WTC11 (cell line): Measurements from ENCODE around the gene POC1A. TPM values are rescaled to one million over a fixed set of nuclear protein-coding genes. Genes with fewer than 3 reads are reported as not detected.

Source experiments
- ATAC-seq: fragments of 200-7000 bp; cut with Tn5 transposase; 2 replicates; pipeline ENCODE4 v1.10.0; 2021; ENCODE audit warnings: mild to moderate bottlenecking, moderate library complexity
- CTCF ChIA-PET: fragments of 300-600 bp; sonication (Branson Sonifier 250); formaldehyde crosslinking; loops from one replicate; lab custom pipeline; 2021; ENCODE audit warnings: antibody characterized with exemption; lab: Charles Lee
- POLR2A ChIA-PET: fragments of 350-600 bp; sonication (Branson Sonifier 250); formaldehyde crosslinking; loops from one replicate; lab custom pipeline; 2021; ENCODE audit warnings: antibody characterized with exemption; lab: Charles Lee
- DNase-seq: peaks from one replicate; pipeline ENCODE4 v3.0.0; 2021; ENCODE audit warnings: low spot score
- H3K27ac Mint-ChIP-seq: 2 replicates; pipeline ENCODE4 v1.8.0; 2021; ENCODE audit warnings: mixed read lengths
- H3K27me3 Mint-ChIP-seq: 2 replicates; pipeline ENCODE4 v1.8.0; 2021; ENCODE audit warnings: low read depth, mild to moderate bottlenecking, moderate library complexity, mixed read lengths
- H3K36me3 Mint-ChIP-seq: 2 replicates; pipeline ENCODE4 v1.8.0; 2021; ENCODE audit warnings: mixed read lengths
- H3K4me1 Mint-ChIP-seq: 2 replicates; pipeline ENCODE4 v1.8.0; 2022; ENCODE audit warnings: mixed read lengths
- H3K4me3 Mint-ChIP-seq: 2 replicates; pipeline ENCODE4 v1.8.0; 2021; ENCODE audit warnings: mild to moderate bottlenecking, moderate library complexity, mixed read lengths
- H3K9me3 Mint-ChIP-seq: 2 replicates; pipeline ENCODE4 v1.8.0; 2021; ENCODE audit warnings: mixed read lengths
- CTCF ChIP-seq: fragments of 200-600 bp; IDR thresholded peaks from 2 replicates; pipeline ENCODE4 v1.8.0; 2022; ENCODE audit warnings: antibody characterized with exemption
- E2F1 ChIP-seq: sonication (generic); formaldehyde crosslinking; IDR thresholded peaks from 2 replicates; pipeline ENCODE4 v1.8.0; 2022; ENCODE audit warnings: mild to moderate bottlenecking, missing genetic modification reagents
- E2F5 ChIP-seq: sonication (generic); formaldehyde crosslinking; IDR thresholded peaks from 2 replicates; pipeline ENCODE4 v1.8.1; 2022; ENCODE audit warnings: mild to moderate bottlenecking, moderate library complexity, missing genetic modification reagents
- ETV6 ChIP-seq: sonication (generic); formaldehyde crosslinking; IDR thresholded peaks from 2 replicates; pipeline ENCODE4 v1.8.1; 2022; ENCODE audit warnings: mild to moderate bottlenecking, missing genetic modification reagents
- HMGXB4 ChIP-seq: sonication (generic); formaldehyde crosslinking; IDR thresholded peaks from 2 replicates; pipeline ENCODE4 v1.8.1; 2023; ENCODE audit warnings: mild to moderate bottlenecking, moderate library complexity, missing genetic modification reagents
- IRF2 ChIP-seq: sonication (generic); formaldehyde crosslinking; IDR thresholded peaks from 2 replicates; pipeline ENCODE4 v1.8.0; 2022; ENCODE audit warnings: low read depth, missing genetic modification reagents, borderline replicate concordance
- NFYB ChIP-seq: sonication (generic); formaldehyde crosslinking; conservative IDR thresholded peaks from 2 replicates; pipeline ENCODE4 v1.8.0; 2022; ENCODE audit warnings: low read depth, missing genetic modification reagents
- NR1H2 ChIP-seq: sonication (generic); formaldehyde crosslinking; IDR thresholded peaks from 2 replicates; pipeline ENCODE4 v1.9.0; 2021; ENCODE audit warnings: mild to moderate bottlenecking, moderate library complexity, missing genetic modification reagents
- NR3C1 ChIP-seq: sonication (generic); formaldehyde crosslinking; conservative IDR thresholded peaks from 2 replicates; pipeline ENCODE4 v1.8.1; 2023; ENCODE audit warnings: low read depth, mild to moderate bottlenecking, missing genetic modification reagents
- PRRX2 ChIP-seq: fragments of 250-450 bp; sonication (Bioruptor Pico); IDR thresholded peaks from 2 replicates; pipeline ENCODE4 v1.8.0; 2021; ENCODE audit warnings: mild to moderate bottlenecking
- RELA ChIP-seq: sonication (generic); formaldehyde crosslinking; IDR thresholded peaks from 2 replicates; pipeline ENCODE4 v1.8.1; 2022; ENCODE audit warnings: missing genetic modification reagents, mild to moderate bottlenecking, borderline replicate concordance
- SMAD4 ChIP-seq: sonication (generic); formaldehyde crosslinking; IDR thresholded peaks from 2 replicates; pipeline ENCODE4 v1.8.0; 2022; ENCODE audit warnings: mild to moderate bottlenecking, missing genetic modification reagents
- SP1 ChIP-seq: sonication (generic); formaldehyde crosslinking; conservative IDR thresholded peaks from 2 replicates; pipeline ENCODE4 v1.8.1; 2022; ENCODE audit warnings: missing genetic modification reagents
- STAT6 ChIP-seq: sonication (generic); formaldehyde crosslinking; conservative IDR thresholded peaks from 2 replicates; pipeline ENCODE4 v1.8.1; 2023; ENCODE audit warnings: mild to moderate bottlenecking, low read depth, missing genetic modification reagents, moderate library complexity
- TP53 ChIP-seq: sonication (generic); formaldehyde crosslinking; IDR thresholded peaks from 2 replicates; pipeline ENCODE4 v1.8.1; 2023; ENCODE audit warnings: mild to moderate bottlenecking, missing genetic modification reagents
- USF1 ChIP-seq: sonication (generic); formaldehyde crosslinking; IDR thresholded peaks from 2 replicates; pipeline ENCODE4 v1.8.0; 2022; ENCODE audit warnings: mild to moderate bottlenecking, missing genetic modification reagents
- ZBTB21 ChIP-seq: sonication (generic); formaldehyde crosslinking; IDR thresholded peaks from 2 replicates; pipeline ENCODE4 v1.8.1; 2023; ENCODE audit warnings: mild to moderate bottlenecking, missing genetic modification reagents, borderline replicate concordance
- ZNF317 ChIP-seq: sonication (generic); formaldehyde crosslinking; IDR thresholded peaks from 2 replicates; pipeline ENCODE4 v1.8.1; 2023; ENCODE audit warnings: low read depth, mild to moderate bottlenecking, moderate library complexity, missing genetic modification reagents, borderline replicate concordance
- ZNF512 ChIP-seq: sonication (generic); formaldehyde crosslinking; IDR thresholded peaks from 2 replicates; pipeline ENCODE4 v1.8.1; 2022; ENCODE audit warnings: missing genetic modification reagents, borderline replicate concordance
- total RNA-seq: library from RNA; stranded (reverse); gene quantifications from 3 replicates; pipeline ENCODE4 v1.2.3, GENCODE V29; 2021

POC1A gene
- total RNA-seq, 1 experiment from 2014 or later = 31.3 TPM

GRCh38 chr3:52186729-52187128, 32.5 kb upstream of the POC1A start:
- no peaks in the 10 kb centered on the region for H3K4me1 Mint-ChIP-seq
- ATAC-seq (no peak), DNase-seq (no peak)
- H3K27ac Mint-ChIP-seq = no peak overlapping the region
- peaks cover 3% of the 10 kb centered on the region; the same call in 1 of the 2 replicates for H3K9me3 Mint-ChIP-seq
- ChIA-PET CTCF (interaction anchor here (0.8 kb wide), 1 partner anchor 34 kb away, joined by 3 read pairs; no protein-coding TSS in a partner anchor), POLR2A (interaction anchor here (0.7 kb wide), 1 partner anchor 1675 kb away, joined by 8 read pairs; no protein-coding TSS in a partner anchor)
- H3K4me3 Mint-ChIP-seq = no peak overlapping the region
- no peaks in the 10 kb centered on the region for H3K27me3 Mint-ChIP-seq
- no peaks in the 10 kb centered on the region for H3K36me3 Mint-ChIP-seq
- TF ChIP-seq USF1 (no peak), NR3C1 (CRISPR knock-in tag) (no peak), ETV6 (CRISPR knock-in tag) (no peak), ZBTB21 (CRISPR knock-in tag) (no peak), TP53 (no peak), HMGXB4 (no peak), SP1 (CRISPR knock-in tag) (no peak), NR1H2 (CRISPR knock-in tag) (no peak), E2F5 (CRISPR knock-in tag) (no peak), ZNF317 (CRISPR knock-in tag) (no peak), IRF2 (CRISPR knock-in tag) (no peak), E2F1 (no peak), ZNF512 (no peak), STAT6 (CRISPR knock-in tag) (no peak), PRRX2 (CRISPR knock-in tag) (no peak), NFYB (no peak), SMAD4 (CRISPR knock-in tag) (no peak), CTCF (no peak), RELA (CRISPR knock-in tag) (no peak)
